NCI-H524 (cell line): ENCODE data around the gene KIF1A.
"Not testable (repeated sequence)": the region's sequence is repeated elsewhere in the genome, so short reads cannot be mapped to it uniquely, and the experiment has no call there.

Source experiments
- DNase-seq, 2 experiments: peaks; one replicate each; lab custom pipeline; 2025; lab: John Stamatoyannopoulos, UW

KIF1A gene

DNA sequence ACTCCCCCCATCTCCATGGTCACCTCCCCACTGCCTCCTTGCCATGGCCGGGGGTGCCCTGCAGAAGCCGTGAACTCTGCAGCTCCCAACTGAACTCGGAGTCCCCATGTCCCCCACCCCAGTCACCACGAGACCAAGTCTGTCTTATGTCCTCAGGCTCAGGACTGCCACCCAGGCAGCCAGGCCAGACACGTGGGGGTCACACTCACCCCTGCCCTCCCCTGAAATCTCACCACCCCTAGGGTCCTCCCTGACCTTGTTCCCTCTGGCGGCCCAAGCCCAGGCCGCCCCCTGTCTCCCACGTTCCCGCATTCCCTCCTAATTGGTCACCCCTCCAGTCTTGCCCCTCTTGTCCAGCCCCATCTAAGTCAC, 117.4 kb downstream of the KIF1A start:
- DNase-seq = no peak

- DNase-seq = no peak
These were observed 118.0 kb downstream of the KIF1A start for GRCh38 chr2:240701736-240702639.

DNA sequence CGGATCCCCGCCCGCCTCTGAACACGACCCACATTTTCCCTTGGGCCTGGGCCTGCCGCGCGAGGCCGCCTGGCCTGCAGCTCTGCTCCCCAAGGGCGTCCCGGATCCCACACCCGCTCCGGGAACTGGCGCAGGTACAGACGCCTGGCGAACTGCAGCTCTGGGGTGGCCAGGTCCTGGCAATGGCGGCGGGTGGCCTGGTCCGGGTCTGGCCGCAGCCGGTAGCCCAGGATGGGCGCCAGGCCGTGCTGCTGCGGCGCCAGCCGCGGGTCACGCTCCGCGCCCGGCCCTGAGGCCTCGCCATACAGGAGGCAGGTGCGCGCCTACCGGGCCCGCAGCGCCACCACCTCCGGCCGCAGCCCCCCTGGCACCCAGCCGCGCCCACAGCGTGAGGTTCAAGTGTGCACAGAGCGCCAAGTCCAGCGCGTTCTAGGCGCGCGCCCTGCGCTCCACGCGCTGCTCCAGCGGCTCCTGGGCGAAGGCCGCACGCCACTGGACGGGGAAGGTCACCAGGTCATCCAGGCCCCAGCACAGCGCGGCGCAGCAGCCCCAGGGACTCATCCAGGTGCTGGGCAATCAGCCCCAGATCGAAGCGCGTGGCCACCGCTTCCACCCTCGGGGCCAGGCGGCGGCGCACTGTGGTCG, 118.8 kb downstream of the KIF1A start:
- DNase-seq = no peak

GRCh38 chr2:240700616-240701015, 119.4 kb downstream of the KIF1A start:
- DNase-seq = not testable (repeated sequence)

GRCh38 chr2:240699835-240700234, 120.2 kb downstream of the KIF1A start:
- DNase-seq = not testable (repeated sequence)

GRCh38 chr2:240698852-240699561, 121.0 kb downstream of the KIF1A start:
- DNase-seq = not testable (repeated sequence)

GRCh38 chr2:240696469-240696868, 123.5 kb downstream of the KIF1A start:
- not testable (repeated sequence) for DNase-seq

DNA sequence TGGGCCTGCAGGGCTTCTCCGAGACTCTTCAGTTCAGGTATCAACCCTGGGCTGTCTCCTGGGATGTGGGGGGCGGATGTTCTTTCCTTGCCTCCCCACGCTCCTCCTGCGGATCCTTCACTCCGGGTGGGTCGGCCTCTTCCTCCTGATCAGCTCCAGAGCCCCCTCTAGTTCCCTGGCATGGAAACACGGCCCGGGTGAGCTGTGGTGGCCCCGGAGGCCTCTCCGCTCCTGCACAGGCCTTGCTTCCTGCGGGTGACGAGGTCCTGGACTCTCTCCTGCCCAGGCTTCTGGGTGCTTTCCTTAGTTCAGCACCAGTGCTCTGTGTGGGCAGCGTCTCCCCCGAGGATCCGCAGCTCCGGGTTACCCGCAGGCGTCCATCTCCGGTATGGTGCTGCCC, 124.4 kb downstream of the KIF1A start:
- DNase-seq = not testable (repeated sequence)

DNA sequence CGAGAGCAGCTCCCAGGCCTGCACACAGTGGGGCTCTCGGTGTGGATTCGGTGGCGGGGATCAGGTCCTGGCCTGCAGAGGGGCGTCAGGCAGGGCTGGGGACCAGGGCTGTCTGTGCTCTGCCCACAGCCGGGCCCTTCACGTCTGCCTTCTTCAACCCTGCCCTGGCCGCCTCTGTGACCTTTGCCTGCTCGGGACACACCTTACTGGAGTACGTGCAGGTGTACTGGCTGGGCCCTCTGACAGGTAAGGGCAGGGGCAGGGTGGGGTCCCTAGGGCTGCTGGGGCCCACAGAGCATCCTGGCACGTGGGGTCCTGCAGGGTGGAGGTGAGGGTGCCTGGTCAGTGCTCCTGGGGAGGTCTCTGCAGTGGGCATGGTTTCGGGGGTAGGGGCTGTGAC, 125.7 kb downstream of the KIF1A start:
- DNase-seq = not testable (repeated sequence)

DNA sequence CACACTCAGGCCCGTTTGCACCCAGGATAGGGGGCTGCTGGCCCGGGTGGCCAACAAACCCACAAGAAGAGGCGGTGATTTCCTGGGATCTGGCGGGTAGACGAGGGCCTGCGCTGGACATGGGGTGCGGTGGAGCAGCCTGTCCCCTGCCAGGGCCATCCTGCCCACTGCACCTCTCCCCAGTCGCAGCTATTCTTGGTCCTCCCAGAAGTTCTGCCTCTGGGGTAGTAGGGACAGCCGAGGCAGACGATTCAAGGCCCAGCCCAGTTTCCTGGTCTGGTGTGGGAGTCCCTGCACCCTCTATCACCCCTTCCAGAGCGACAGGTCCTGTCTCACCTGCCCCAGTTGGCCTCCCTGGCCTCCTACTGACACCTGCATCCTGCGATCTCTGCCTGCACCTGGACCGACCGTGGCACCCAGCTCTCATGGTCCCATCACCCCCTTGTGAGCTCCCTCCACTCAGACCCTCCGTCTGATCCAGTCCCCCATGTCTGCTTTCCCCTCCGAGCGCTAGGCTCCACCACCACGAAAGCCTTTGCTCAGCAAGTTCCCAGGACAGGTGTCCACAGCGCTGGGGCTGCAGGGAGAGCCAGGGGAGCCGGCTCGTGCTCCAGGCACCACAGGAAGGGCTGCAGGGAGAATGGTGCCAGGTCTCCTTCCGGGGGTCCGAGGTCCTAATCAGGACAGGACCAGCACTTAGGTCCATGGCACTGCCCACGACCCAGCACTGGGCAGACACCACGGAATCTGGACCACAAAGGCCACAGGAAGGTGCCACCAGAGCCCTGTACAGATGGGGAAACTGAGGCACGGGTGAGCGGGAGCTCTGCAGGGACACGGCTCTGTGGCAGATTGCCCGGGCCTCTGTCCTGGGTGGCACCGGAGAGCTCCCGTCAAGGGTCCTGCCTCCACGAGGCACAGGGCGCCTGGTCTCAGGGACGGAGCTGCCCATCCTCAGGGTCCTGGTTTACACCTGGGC, 127.1 kb downstream of the KIF1A start:
- not testable (repeated sequence) for DNase-seq

GRCh38 chr2:240691631-240692420, 128.2 kb downstream of the KIF1A start, which contains the start of gene AQP12A:
AQP12A (plus strand) TSS chr2:240691866; CDS start chr2:240691914, 48 bp downstream.
- not testable (repeated sequence) for DNase-seq

DNA sequence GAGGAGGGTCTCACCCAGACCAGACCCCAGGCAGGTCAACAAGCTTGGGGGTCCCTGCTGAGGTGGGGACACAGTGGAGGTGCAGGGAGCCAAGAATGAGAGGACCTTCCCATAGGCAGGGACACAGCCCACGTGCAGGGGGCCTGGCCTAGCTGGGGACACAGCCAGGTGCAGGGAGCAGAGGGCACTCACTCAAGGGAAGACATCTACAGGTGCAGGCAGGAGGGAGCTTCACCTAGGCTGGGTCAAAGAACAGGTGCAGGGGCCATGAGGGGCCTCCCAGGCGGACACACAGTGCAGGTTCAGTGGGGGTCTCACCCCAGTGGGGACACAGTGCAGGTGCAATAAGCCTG, 129.0 kb downstream of the KIF1A start:
- not testable (repeated sequence) for DNase-seq

DNA sequence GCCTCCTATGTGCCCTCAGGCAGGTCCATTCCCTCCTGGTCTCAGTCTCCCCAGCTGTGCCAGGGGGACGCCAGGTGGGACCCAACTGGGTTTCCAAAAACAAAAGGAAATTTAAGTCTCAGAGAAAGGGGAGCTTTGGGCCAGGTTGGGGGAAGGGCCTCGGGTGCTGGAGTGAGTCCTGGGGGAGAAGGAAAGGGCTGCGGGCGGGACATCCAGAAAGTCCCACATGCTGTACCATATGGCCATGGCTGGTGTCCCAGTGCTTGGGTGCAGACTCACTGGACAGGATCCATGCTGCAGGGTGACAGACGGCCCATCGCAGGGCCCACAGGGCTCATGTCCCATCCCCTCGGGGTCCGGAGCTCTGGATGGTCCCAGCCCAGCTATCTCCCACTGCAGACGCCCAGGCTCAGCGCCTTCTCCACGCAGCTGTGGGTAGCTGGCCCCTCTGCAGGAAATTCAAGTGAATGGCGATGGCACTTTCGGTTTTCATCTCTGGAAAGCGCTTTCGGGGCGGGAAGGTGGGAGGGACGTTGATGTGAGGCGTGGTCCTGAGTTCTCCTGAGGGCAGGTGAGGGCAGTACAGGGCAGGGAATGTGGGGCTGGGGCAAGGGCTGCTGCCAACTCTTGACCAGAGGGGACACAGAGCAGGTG, 129.5 kb downstream of the KIF1A start:
- DNase-seq = peak in 1 of 2 experiments; percentile 47

- DNase-seq = no peak
These were observed 130.0 kb downstream of the KIF1A start for GRCh38 chr2:240689975-240690374.

DNA sequence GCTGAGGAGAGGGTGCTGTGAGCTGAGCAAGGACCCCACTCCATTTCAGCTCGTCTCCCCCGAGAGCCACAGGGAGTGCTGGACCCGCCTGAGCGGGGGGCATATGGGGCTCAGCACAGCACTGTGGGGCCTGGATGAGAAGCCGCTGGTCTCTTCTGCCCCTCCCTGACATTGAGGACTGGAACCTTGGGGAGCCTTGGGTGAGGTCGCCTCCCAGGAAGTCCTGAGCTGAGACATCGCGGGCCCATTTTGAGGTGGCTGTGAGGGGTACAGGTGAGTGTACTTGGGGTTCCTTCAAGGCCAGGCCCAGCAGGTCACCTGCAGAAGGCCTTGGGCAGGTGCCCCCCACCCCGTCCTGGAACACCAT, 131.5 kb downstream of the KIF1A start:
- DNase-seq = no peak

DNA sequence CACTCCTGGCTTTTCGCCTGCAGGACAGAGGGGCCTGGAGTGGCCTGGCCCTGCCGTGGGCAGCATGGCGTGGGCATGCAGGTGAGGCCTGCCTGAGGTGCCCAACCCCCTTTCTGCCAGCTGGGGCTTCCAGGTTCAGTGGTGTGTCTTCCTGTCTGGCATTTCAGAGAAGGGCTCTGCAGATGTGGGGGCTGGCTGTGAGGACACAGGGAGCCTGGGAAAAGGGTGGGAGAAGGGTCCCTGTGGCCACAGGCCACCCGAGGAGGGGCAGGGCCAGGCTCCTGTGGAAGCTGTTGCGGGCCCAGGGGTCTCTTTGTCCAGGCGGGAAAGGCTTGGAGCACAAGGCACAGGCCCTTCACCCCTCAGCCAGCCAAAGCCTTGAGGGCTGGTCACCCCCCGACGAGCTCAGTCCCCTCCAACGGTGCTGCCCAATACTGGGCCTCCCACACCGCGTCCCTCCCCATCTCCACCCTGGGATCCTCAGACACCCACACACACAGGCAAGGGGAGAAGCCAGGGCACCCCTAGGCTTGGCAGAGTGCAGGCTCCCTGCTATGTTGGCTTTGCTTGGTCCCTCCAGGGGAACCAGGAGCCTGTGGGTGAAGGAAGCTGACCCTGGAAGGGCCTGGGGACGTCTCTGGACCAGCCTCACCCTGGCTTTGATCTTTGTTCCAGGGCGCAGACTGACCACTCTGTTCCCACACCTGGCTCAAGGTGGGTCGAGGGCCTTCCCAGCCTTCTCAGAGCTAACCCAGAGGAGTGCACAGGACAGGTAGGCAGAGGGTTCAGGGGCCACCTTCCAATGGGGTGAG, 132.1 kb downstream of the KIF1A start:
- no peak for DNase-seq

DNA sequence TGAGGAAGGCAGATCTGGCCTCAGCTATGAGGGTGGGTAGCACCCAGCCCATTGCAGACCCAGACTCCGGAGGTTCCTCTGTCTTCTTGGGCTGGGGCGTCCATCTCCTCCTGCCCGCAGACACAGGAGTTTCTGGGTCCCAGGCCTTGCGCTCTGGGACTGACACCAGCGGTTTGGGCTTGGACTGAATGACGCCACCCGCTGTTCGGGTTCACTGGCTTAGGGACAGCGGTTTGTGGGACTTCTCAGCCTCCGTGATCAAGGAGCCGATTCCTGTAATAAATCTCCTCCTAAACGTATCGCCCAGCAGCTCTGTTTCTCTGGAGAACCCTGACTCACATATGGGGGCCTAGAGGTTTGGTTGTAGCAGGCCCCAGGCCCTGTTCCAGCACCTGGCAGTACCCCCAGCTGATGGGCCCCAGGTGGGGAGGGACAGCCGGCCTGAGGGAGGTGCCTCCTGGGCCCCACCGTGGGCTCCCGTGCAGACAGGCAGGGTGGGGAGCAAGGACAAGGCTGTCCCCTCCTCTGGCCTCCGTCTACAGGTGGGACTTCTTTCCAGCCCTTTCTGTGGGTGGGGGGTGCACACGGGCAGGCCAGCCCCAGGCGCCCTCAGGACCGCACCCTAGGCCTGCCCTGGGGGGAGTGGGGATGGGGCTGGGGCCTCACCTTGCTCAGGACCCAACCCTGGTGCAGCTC, 132.8 kb downstream of the KIF1A start:
- no peak for DNase-seq

DNA sequence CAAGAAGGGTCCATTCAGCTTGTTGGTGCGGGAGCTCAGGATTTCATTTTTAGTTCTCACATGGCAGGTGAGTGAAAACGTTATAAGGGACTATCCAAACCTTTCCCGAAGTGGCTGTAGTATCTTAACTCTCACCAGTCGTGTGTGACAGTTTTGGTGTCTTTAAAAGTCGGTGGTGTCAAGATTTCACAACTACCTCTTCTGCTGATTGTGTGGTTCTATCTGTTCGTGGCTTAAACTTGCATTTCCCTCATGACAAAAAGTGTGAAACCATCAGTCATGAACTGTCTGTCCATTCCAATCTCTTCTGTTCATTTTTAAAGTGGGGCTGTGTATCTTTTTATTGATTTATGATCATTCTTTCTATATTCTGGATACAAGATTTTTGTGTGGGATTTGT, 133.6 kb downstream of the KIF1A start:
- no peak for DNase-seq
